T-helper 2 cell (primary cell): ENCODE data around the gene WDR72.
"Not testable (repeated sequence)": the region's sequence is repeated elsewhere in the genome, so short reads cannot be mapped to it uniquely, and the experiment has no call there.

ENCODE experiments used
- DNase-seq, 5 experiments: peaks; one replicate each; pipeline versions ENCODE4 v3.0.0 to v3.0.0-alpha.2; 2012 to 2022

The WDR72 gene

GRCh38 chr15:53588773-53589172 lies 170.7 kb downstream of the WDR72 start:
- DNase-seq = no peak

GRCh38 chr15:53586799-53587198 lies 172.7 kb downstream of the WDR72 start:
- no peak for DNase-seq

GRCh38 chr15:53581513-53581912 lies 177.9 kb downstream of the WDR72 start:
- no peak for DNase-seq

- DNase-seq = no peak
Measured at GRCh38 chr15:53580366-53580765, 179.1 kb downstream of the WDR72 start.

GRCh38 chr15:53576841-53577240 lies 182.6 kb downstream of the WDR72 start:
- no peak for DNase-seq

GRCh38 chr15:53573091-53573490 lies 186.4 kb downstream of the WDR72 start:
- DNase-seq = no peak

GRCh38 chr15:53569751-53570480 lies 189.5 kb downstream of the WDR72 start:
- DNase-seq = no peak

- no peak for DNase-seq
Measured at GRCh38 chr15:53566912-53567311, 192.6 kb downstream of the WDR72 start.

- no peak for DNase-seq
Measured at GRCh38 chr15:53565721-53566120, 193.7 kb downstream of the WDR72 start.

GRCh38 chr15:53564647-53565046 lies 194.8 kb downstream of the WDR72 start:
- no peak for DNase-seq

- DNase-seq = no peak
Measured at GRCh38 chr15:53563627-53564026, 195.8 kb downstream of the WDR72 start.

GRCh38 chr15:53559364-53560277 lies 199.8 kb downstream of the WDR72 start:
- DNase-seq = no peak

GRCh38 chr15:53558384-53558783 lies 201.1 kb downstream of the WDR72 start:
- DNase-seq = no peak

- DNase-seq = no peak
Measured at GRCh38 chr15:53555226-53555625, 204.2 kb downstream of the WDR72 start.

- no peak for DNase-seq
Measured at GRCh38 chr15:53549697-53550305, 209.7 kb downstream of the WDR72 start.

- no peak for DNase-seq
Measured at GRCh38 chr15:53548236-53548635, 211.2 kb downstream of the WDR72 start.

GRCh38 chr15:53540626-53541300 lies 218.7 kb downstream of the WDR72 start:
- not testable (repeated sequence) for DNase-seq

- DNase-seq = no peak
Measured at GRCh38 chr15:53539878-53540277, 219.6 kb downstream of the WDR72 start.

- no peak for DNase-seq
Measured at GRCh38 chr15:53536479-53537120, 222.9 kb downstream of the WDR72 start.

GRCh38 chr15:53535886-53536285 lies 223.6 kb downstream of the WDR72 start:
- no peak for DNase-seq

- DNase-seq = no peak
Measured at GRCh38 chr15:53534105-53534839, 225.2 kb downstream of the WDR72 start.

- DNase-seq = no peak
Measured at GRCh38 chr15:53530761-53531160, 228.7 kb downstream of the WDR72 start.
